Measurements from ENCODE around the gene RERE. TPM values are rescaled to one million over a fixed set of nuclear protein-coding genes. Genes with fewer than 3 reads are reported as not detected.

The RERE gene
- total and polyA plus RNA-seq, 11 donors = 53.5 to 236 (median 121) TPM

- Histone ChIP-seq H3K27me3 (no peaks in the 10 kb centered on the region), H3K27ac (peak overlapping the region in 8 of 12 donors; percentile 1 to 73 (median 44)), H3K4me1 (peaks cover 18 to 79% (median 40%) of the 10 kb centered on the region in 12 donors), H3K36me3 (peaks cover 0 to 67% (median 32%) of the 10 kb centered on the region in 9 donors), H3K9me3 (no peaks in the 10 kb centered on the region), H3K4me3 (no peak overlapping the region)
- ATAC-seq (peak in 3 of 4 donors; percentile 7 to 55 (median 54)), DNase-seq (no peak)
- 73 to 81% (median 78%) methylated on average over 10 to 13 of the region's 13 CpGs for WGBS, 4 donors
- TF ChIP-seq POLR2A (IDR thresholded peaks at IDR 0.05) (no peak), CTCF (IDR thresholded peaks at IDR 0.05) (no peak)
- intact Hi-C loops (cut with DNase I) = no loop called here
These were observed 415.2 kb downstream of the RERE start for GRCh38 chr1:8402109-8402710.

GRCh38 chr1:8398677-8399076 is 418.8 kb downstream of the RERE start:
- intact Hi-C loops (cut with DNase I) = no loop called here
- Histone ChIP-seq H3K9me3 (no peaks in the 10 kb centered on the region), H3K27me3 (no peaks in the 10 kb centered on the region), H3K36me3 (peaks cover 0 to 43% (median 14%) of the 10 kb centered on the region in 9 donors), H3K4me1 (peaks cover 15 to 84% (median 53%) of the 10 kb centered on the region in 12 donors), H3K4me3 (no peak overlapping the region), H3K27ac (peak overlapping the region; percentile 7 to 87 (median 76))
- WGBS, 4 donors = 70 to 79% (median 72%) methylated on average over 5 of the region's 5 CpGs
- DNase-seq (no peak), ATAC-seq (no peak)
- TF ChIP-seq CTCF (IDR thresholded peaks at IDR 0.05) (peak in 3 of 12 donors; percentile 11 to 31 (median 15)), POLR2A (IDR thresholded peaks at IDR 0.05) (no peak)

- no peak for TF ChIP-seq POLR2A (IDR thresholded peaks at IDR 0.05)
- 94 to 98% (median 97%) methylated on average over 2 of the region's 2 CpGs for WGBS, 4 donors
These were observed 419.4 kb downstream of the RERE start for GRCh38 chr1:8398086-8398485.

GRCh38 chr1:8397511-8397910 is 419.9 kb downstream of the RERE start:
- WGBS, 4 donors = 41 to 48% (median 45%) methylated on average over 2 of the region's 2 CpGs
- peaks cover 0 to 47% (median 14%) of the 10 kb centered on the region in 9 donors for H3K36me3 ChIP-seq
- H3K27me3 ChIP-seq = no peaks in the 10 kb centered on the region
- H3K4me1 ChIP-seq = peaks cover 15 to 84% (median 63%) of the 10 kb centered on the region in 12 donors
- peak in 2 of 4 donors; percentile 25 to 43 for ATAC-seq
- H3K9me3 ChIP-seq = no peaks in the 10 kb centered on the region
- H3K27ac ChIP-seq = peak overlapping the region; percentile 68 to 87 (median 76)
- H3K4me3 ChIP-seq = no peak overlapping the region
- TF ChIP-seq CTCF (IDR thresholded peaks at IDR 0.05) (no peak), POLR2A (IDR thresholded peaks at IDR 0.05) (no peak)
- intact Hi-C loops (cut with DNase I) = no loop called here
- no peak for DNase-seq

More at GRCh38 chr1:8398086-8398485, 419.4 kb downstream of the RERE start:
- H3K4me3 ChIP-seq = no peak overlapping the region
- ATAC-seq (no peak), DNase-seq (no peak)
- H3K27me3 ChIP-seq = no peaks in the 10 kb centered on the region
- no peaks in the 10 kb centered on the region for H3K9me3 ChIP-seq
- peaks cover 0 to 47% (median 14%) of the 10 kb centered on the region in 9 donors for H3K36me3 ChIP-seq
- peaks cover 15 to 84% (median 57%) of the 10 kb centered on the region in 12 donors for H3K4me1 ChIP-seq
- intact Hi-C loops (cut with DNase I) = no loop called here
- peak overlapping the region; percentile 68 to 87 (median 76) for H3K27ac ChIP-seq

All from heart left ventricle (tissue), 16 donors.